WTC11 (cell line): ENCODE data around the gene RCE1. TPM values are rescaled to one million over a fixed set of nuclear protein-coding genes. Genes with fewer than 3 reads are reported as not detected.

Source experiments
- ATAC-seq: fragments of 200-7000 bp; cut with Tn5 transposase; 2 replicates; pipeline ENCODE4 v1.10.0; 2021; ENCODE audit warnings: mild to moderate bottlenecking, moderate library complexity
- CTCF ChIA-PET: fragments of 300-600 bp; sonication (Branson Sonifier 250); formaldehyde crosslinking; loops from one replicate; lab custom pipeline; 2021; ENCODE audit warnings: antibody characterized with exemption; lab: Charles Lee
- POLR2A ChIA-PET: fragments of 350-600 bp; sonication (Branson Sonifier 250); formaldehyde crosslinking; loops from one replicate; lab custom pipeline; 2021; ENCODE audit warnings: antibody characterized with exemption; lab: Charles Lee
- DNase-seq: peaks from one replicate; pipeline ENCODE4 v3.0.0; 2021; ENCODE audit warnings: low spot score
- H3K27ac Mint-ChIP-seq: 2 replicates; pipeline ENCODE4 v1.8.0; 2021; ENCODE audit warnings: mixed read lengths
- H3K27me3 Mint-ChIP-seq: 2 replicates; pipeline ENCODE4 v1.8.0; 2021; ENCODE audit warnings: low read depth, mild to moderate bottlenecking, moderate library complexity, mixed read lengths
- H3K36me3 Mint-ChIP-seq: 2 replicates; pipeline ENCODE4 v1.8.0; 2021; ENCODE audit warnings: mixed read lengths
- H3K4me1 Mint-ChIP-seq: 2 replicates; pipeline ENCODE4 v1.8.0; 2022; ENCODE audit warnings: mixed read lengths
- H3K4me3 Mint-ChIP-seq: 2 replicates; pipeline ENCODE4 v1.8.0; 2021; ENCODE audit warnings: mild to moderate bottlenecking, moderate library complexity, mixed read lengths
- H3K9me3 Mint-ChIP-seq: 2 replicates; pipeline ENCODE4 v1.8.0; 2021; ENCODE audit warnings: mixed read lengths
- AFF4 ChIP-seq: sonication (generic); formaldehyde crosslinking; IDR thresholded peaks from 2 replicates; pipeline ENCODE4 v1.8.1; 2023; ENCODE audit warnings: mild to moderate bottlenecking, missing genetic modification reagents, borderline replicate concordance
- JAZF1 ChIP-seq: fragments of 250-450 bp; sonication (Bioruptor Pico); IDR thresholded peaks from 2 replicates; pipeline ENCODE4 v1.9.0; 2021; ENCODE audit warnings: moderate library complexity, mild to moderate bottlenecking, inconsistent platforms
- JUN ChIP-seq: sonication (generic); formaldehyde crosslinking; IDR thresholded peaks from 2 replicates; pipeline ENCODE4 v1.8.0; 2023; ENCODE audit warnings: mild to moderate bottlenecking, missing genetic modification reagents
- KAT7 ChIP-seq: sonication (generic); formaldehyde crosslinking; IDR thresholded peaks from 2 replicates; pipeline ENCODE4 v1.8.1; 2023; ENCODE audit warnings: missing genetic modification reagents, mild to moderate bottlenecking, borderline replicate concordance
- MXD4 ChIP-seq: fragments of 250-450 bp; sonication (Bioruptor Pico); IDR thresholded peaks from 2 replicates; pipeline ENCODE4 v1.8.0; 2021; ENCODE audit warnings: mild to moderate bottlenecking, moderate library complexity, borderline replicate concordance
- NFATC4 ChIP-seq: fragments of 250-450 bp; sonication (Bioruptor Pico); IDR thresholded peaks from 2 replicates; pipeline ENCODE4 v1.9.0; 2021; ENCODE audit warnings: mild to moderate bottlenecking
- NR2C2 ChIP-seq: sonication (generic); formaldehyde crosslinking; IDR thresholded peaks from 2 replicates; pipeline ENCODE4 v1.8.0; 2022; ENCODE audit warnings: mild to moderate bottlenecking, missing genetic modification reagents
- PREB ChIP-seq: sonication (generic); formaldehyde crosslinking; IDR thresholded peaks from 2 replicates; pipeline ENCODE4 v1.8.1; 2022; ENCODE audit warnings: mild to moderate bottlenecking, missing genetic modification reagents, moderate library complexity, borderline replicate concordance
- PRRX2 ChIP-seq: fragments of 250-450 bp; sonication (Bioruptor Pico); IDR thresholded peaks from 2 replicates; pipeline ENCODE4 v1.8.0; 2021; ENCODE audit warnings: mild to moderate bottlenecking
- SMAD4 ChIP-seq: sonication (generic); formaldehyde crosslinking; IDR thresholded peaks from 2 replicates; pipeline ENCODE4 v1.8.0; 2022; ENCODE audit warnings: mild to moderate bottlenecking, missing genetic modification reagents
- SOX15 ChIP-seq: fragments of 250-450 bp; sonication (Bioruptor Pico); IDR thresholded peaks from 2 replicates; pipeline ENCODE4 v1.9.0; 2021; ENCODE audit warnings: mild to moderate bottlenecking
- STAT6 ChIP-seq: sonication (generic); formaldehyde crosslinking; conservative IDR thresholded peaks from 2 replicates; pipeline ENCODE4 v1.8.1; 2023; ENCODE audit warnings: mild to moderate bottlenecking, low read depth, missing genetic modification reagents, moderate library complexity
- USF1 ChIP-seq: sonication (generic); formaldehyde crosslinking; IDR thresholded peaks from 2 replicates; pipeline ENCODE4 v1.8.0; 2022; ENCODE audit warnings: mild to moderate bottlenecking, missing genetic modification reagents
- ZNF281 ChIP-seq: sonication (generic); formaldehyde crosslinking; IDR thresholded peaks from 2 replicates; pipeline ENCODE4 v1.8.0; 2023; ENCODE audit warnings: mild to moderate bottlenecking, missing genetic modification reagents
- ZNF671 ChIP-seq: fragments of 250-450 bp; sonication (Bioruptor Pico); IDR thresholded peaks from 2 replicates; pipeline ENCODE4 v1.8.0; 2021; ENCODE audit warnings: mild to moderate bottlenecking
- total RNA-seq: library from RNA; stranded (reverse); gene quantifications from 3 replicates; pipeline ENCODE4 v1.2.3, GENCODE V29; 2021

RCE1 gene
- total RNA-seq, 1 experiment from 2014 or later: 34.6 TPM

GRCh38 chr11:66847461-66848232 is 4.4 kb downstream of the RCE1 start (continued):
- TF ChIP-seq AFF4: no peak
- no peak for TF ChIP-seq JUN (CRISPR knock-in tag)
- TF ChIP-seq PRRX2 (CRISPR knock-in tag): no peak
- no peak for TF ChIP-seq STAT6 (CRISPR knock-in tag)
- TF ChIP-seq JAZF1 (CRISPR knock-in tag): no peak

- CTCF ChIA-PET: interaction anchor here (0.6 to 2.1 kb wide), 3 partner anchors 16 to 127 kb away, joined by 3 to 7 read pairs (median 4); no protein-coding TSS in a partner anchor
- POLR2A ChIA-PET: no interaction called here
- no peaks in the 10 kb centered on the region for H3K27me3 Mint-ChIP-seq
- H3K27ac Mint-ChIP-seq: no peak overlapping the region
- H3K4me1 Mint-ChIP-seq: peaks cover 16% of the 10 kb centered on the region
- DNase-seq (no peak), ATAC-seq (no peak)
- no peaks in the 10 kb centered on the region for H3K9me3 Mint-ChIP-seq
- H3K4me3 Mint-ChIP-seq: no peak overlapping the region
- H3K36me3 Mint-ChIP-seq: peaks cover 13% of the 10 kb centered on the region
- TF ChIP-seq STAT6 (CRISPR knock-in tag) (no peak), PREB (CRISPR knock-in tag) (no peak), NR2C2 (CRISPR knock-in tag) (no peak), SOX15 (CRISPR knock-in tag) (no peak), KAT7 (CRISPR knock-in tag) (no peak), NFATC4 (CRISPR knock-in tag) (no peak), SMAD4 (CRISPR knock-in tag) (no peak), ZNF671 (CRISPR knock-in tag) (no peak), MXD4 (CRISPR knock-in tag) (no peak), USF1 (CRISPR knock-in tag) (no peak), ZNF281 (CRISPR knock-in tag) (no peak)
Measured at GRCh38 chr11:66848671-66849500, 5.6 kb downstream of the RCE1 start.
